GM23338 (cell line): ENCODE data around the gene SHC4. TPM values are rescaled to one million over a fixed set of nuclear protein-coding genes. Genes with fewer than 3 reads are reported as not detected.
A peak's percentile ranks its signal among the peaks of the same experiment; 100 is the strongest.

ENCODE experiments used
- ATAC-seq: fragments of 200-7000 bp; cut with Tn5 transposase; 3 replicates; pipeline ENCODE4 v1.9.1; 2020
- DNase-seq: peaks from one replicate; pipeline ENCODE4 v3.0.0-alpha.2; 2015; ENCODE audit warnings: low spot score
- H2AFZ ChIP-seq: fragments of 200-600 bp; sonication (generic); 2 replicates; pipeline ENCODE4 v1.8.0; 2016; ENCODE audit warnings: antibody characterized with exemption, mild to moderate bottlenecking, moderate library complexity
- H3F3A ChIP-seq: fragments of 200-600 bp; sonication (generic); replicated peaks from 2 replicates; pipeline ENCODE4 v1.8.0; 2017; ENCODE audit warnings: antibody characterized with exemption, mixed run types, low read depth
- H3K27ac ChIP-seq: fragments of 200-600 bp; sonication (generic); 2 replicates; pipeline ENCODE4 v1.6.1; 2016; ENCODE audit warnings: low read depth
- H3K27me3 ChIP-seq: fragments of 200-600 bp; sonication (generic); 2 replicates; pipeline ENCODE4 v1.8.0; 2016; ENCODE audit warnings: mild to moderate bottlenecking, mixed run types, moderate library complexity; ENCODE audit not compliant: insufficient read depth
- H3K36me3 ChIP-seq: fragments of 200-600 bp; sonication (generic); 2 replicates; pipeline ENCODE4 v1.8.0; 2016; ENCODE audit warnings: mild to moderate bottlenecking; ENCODE audit not compliant: insufficient read depth
- H3K4me1 ChIP-seq: fragments of 200-600 bp; sonication (generic); 2 replicates; pipeline ENCODE4 v1.8.0; 2016; ENCODE audit warnings: mild to moderate bottlenecking, moderate library complexity; ENCODE audit not compliant: insufficient read depth
- H3K4me2 ChIP-seq: fragments of 200-600 bp; sonication (generic); 2 replicates; pipeline ENCODE4 v1.7.1; 2017; ENCODE audit warnings: mixed run types
- H3K4me3 ChIP-seq: fragments of 200-600 bp; sonication (generic); 2 replicates; pipeline ENCODE4 v1.6.1; 2016; ENCODE audit warnings: mixed run types
- H3K79me2 ChIP-seq: fragments of 200-600 bp; sonication (generic); replicated peaks from 2 replicates; pipeline ENCODE4 v1.8.0; 2017; ENCODE audit warnings: mild to moderate bottlenecking; ENCODE audit not compliant: insufficient read depth
- H3K9me2 ChIP-seq: fragments of 200-600 bp; sonication (generic); 2 replicates; pipeline ENCODE4 v1.8.0; 2017; ENCODE audit not compliant: insufficient read depth
- H4K20me1 ChIP-seq: fragments of 200-600 bp; sonication (generic); replicated peaks from 2 replicates; pipeline ENCODE4 v1.8.0; 2017; ENCODE audit warnings: mild to moderate bottlenecking; ENCODE audit not compliant: insufficient read depth
- H3K27ac Mint-ChIP-seq: 2 replicates; pipeline ENCODE4 v1.8.0; 2020; ENCODE audit warnings: inconsistent platforms, mild to moderate bottlenecking, moderate library complexity, mixed read lengths
- H3K27me3 Mint-ChIP-seq: 3 replicates; pipeline ENCODE4 v1.8.0; 2022; ENCODE audit warnings: low read depth, mild to moderate bottlenecking, moderate library complexity, mixed read lengths, inconsistent platforms; ENCODE audit not compliant: insufficient read depth, poor library complexity
- H3K36me3 Mint-ChIP-seq: 3 replicates; pipeline ENCODE4 v1.8.0; 2021; ENCODE audit warnings: low read depth, mild to moderate bottlenecking, inconsistent platforms, moderate library complexity, mixed read lengths
- H3K4me1 Mint-ChIP-seq: 3 replicates; pipeline ENCODE4 v1.8.0; 2020; ENCODE audit warnings: mild to moderate bottlenecking, inconsistent platforms, mixed read lengths
- H3K4me3 Mint-ChIP-seq: 3 replicates; pipeline ENCODE4 v1.8.0; 2021; ENCODE audit warnings: moderate library complexity, mild to moderate bottlenecking, inconsistent platforms, mixed read lengths
- H3K9me3 Mint-ChIP-seq: 3 replicates; pipeline ENCODE4 v1.8.0; 2020; ENCODE audit warnings: moderate library complexity, mild to moderate bottlenecking, inconsistent platforms, mixed read lengths
- CREB1 ChIP-seq: fragments of 250-450 bp; sonication (Bioruptor Pico); IDR thresholded peaks from 2 replicates; pipeline ENCODE4 v1.5.0; 2020; ENCODE audit warnings: low read depth, mild to moderate bottlenecking, moderate library complexity
- CTCF ChIP-seq, 2 experiments: fragments of 200-600 bp in 1 of 2; sonication (generic) in 1 of 2; conservative IDR thresholded peaks; 2 replicates each; pipeline versions ENCODE4 v1.5.1 to v1.6.1; 2016 to 2017; ENCODE audit warnings: antibody characterized with exemption in 2 of 2, low read depth in 2 of 2, mild to moderate bottlenecking in 2 of 2, moderate library complexity in 1 of 2
- ETS1 ChIP-seq: IDR thresholded peaks from 2 replicates; pipeline ENCODE4 v1.6.1; 2016; ENCODE audit warnings: antibody characterized with exemption
- EZH2 ChIP-seq: fragments of 200-600 bp; sonication (generic); IDR thresholded peaks from one replicate; pipeline ENCODE4 v1.8.0; 2017; ENCODE audit warnings: antibody characterized with exemption, mild to moderate bottlenecking, low read depth; ENCODE audit not compliant: unreplicated experiment
- EZH2phosphoT487 ChIP-seq: fragments of 200-600 bp; sonication (generic); IDR thresholded peaks from one replicate; pipeline ENCODE4 v1.8.1; 2018; ENCODE audit warnings: antibody characterized with exemption; ENCODE audit not compliant: unreplicated experiment
- JUNB ChIP-seq: IDR thresholded peaks from one replicate; pipeline ENCODE4 v1.6.1; 2016; ENCODE audit warnings: antibody characterized with exemption; ENCODE audit not compliant: unreplicated experiment
- POLR2AphosphoS5 ChIP-seq: IDR thresholded peaks from 2 replicates; pipeline ENCODE4 v1.6.1; 2016; ENCODE audit warnings: antibody characterized with exemption, low read depth
- REST ChIP-seq: IDR thresholded peaks from one replicate; pipeline ENCODE4 v1.6.1; 2018; ENCODE audit warnings: antibody characterized with exemption; ENCODE audit not compliant: unreplicated experiment
- ZNF331 ChIP-seq: fragments of 250-450 bp; sonication (Bioruptor Pico); IDR thresholded peaks from 2 replicates; pipeline ENCODE4 v1.5.0; 2020; ENCODE audit warnings: low read depth, mild to moderate bottlenecking, moderate library complexity
- ZNF462 ChIP-seq: fragments of 250-450 bp; sonication (Bioruptor Pico); IDR thresholded peaks from 2 replicates; pipeline ENCODE4 v1.5.0; 2020; ENCODE audit warnings: mild to moderate bottlenecking, moderate library complexity
- polyA plus RNA-seq: library from polyadenylated mRNA; unstranded; fragments of >200 nt; fragmentation: Nextera tagmentation; extraction: Ambion mirVana; gene quantifications from 2 replicates; pipeline ENCODE4 v1.2.1, GENCODE V29; 2016
- total RNA-seq: library from RNA; depleted of rRNA; stranded (reverse); fragments of >200 nt; shearing (Covaris generic); gene quantifications from 2 replicates; pipeline ENCODE4 v1.2.3, GENCODE V29; 2014

Gene SHC4
- total and polyA plus RNA-seq, 2 experiments from 2014 or later, result 0.21 to 0.32 TPM

GRCh38 chr15:48929661-48930060 is 34.1 kb downstream of the SHC4 start (continued):
- TF ChIP-seq CTCF (conservative IDR thresholded peaks at IDR 0.05; ENCODE audit: low read depth in 2 of 2) (no peak), EZH2 (no peak), CREB1 (CRISPR knock-in tag) (no peak), JUNB (no peak)

GRCh38 chr15:48928877-48929538 is 34.7 kb downstream of the SHC4 start:
- Histone ChIP-seq H2AFZ (no peak overlapping the region), H3K36me3 (no peaks in the 10 kb centered on the region), H3K4me1 (no peaks in the 10 kb centered on the region), H3K79me2 (no peaks in the 10 kb centered on the region), H3K4me3 (no peak overlapping the region), H3K27ac (no peak overlapping the region), H3K27me3 (no peaks in the 10 kb centered on the region), H4K20me1 (no peaks in the 10 kb centered on the region), H3K4me2 (no peak overlapping the region), H3F3A (no peaks in the 10 kb centered on the region), H3K9me2 (no peaks in the 10 kb centered on the region)
- peaks cover 4% of the 10 kb centered on the region for H3K27me3 Mint-ChIP-seq
- no peak for ATAC-seq
- DNase-seq, result no peak
- H3K9me3 Mint-ChIP-seq, result no peaks in the 10 kb centered on the region
- H3K4me3 Mint-ChIP-seq, result no peak overlapping the region
- H3K27ac Mint-ChIP-seq, result 0 out of 2 replicates have a peak overlapping the region, but pooled peaks have one; percentile 21
- no peaks in the 10 kb centered on the region for H3K36me3 Mint-ChIP-seq
- no peaks in the 10 kb centered on the region for H3K4me1 Mint-ChIP-seq
- TF ChIP-seq JUNB (no peak), CREB1 (CRISPR knock-in tag) (no peak), POLR2AphosphoS5 (no peak), ZNF462 (CRISPR knock-in tag) (no peak), ZNF331 (CRISPR knock-in tag) (no peak), REST (no peak), ETS1 (no peak), EZH2phosphoT487 (no peak), EZH2 (no peak)
